DND-41 (cell line): Measurements from ENCODE around the gene ANKRD11.

Experiments
- ATAC-seq: fragments of 200-7000 bp; cut with Tn5 transposase; 3 replicates; pipeline ENCODE4 v1.9.1; 2021; ENCODE audit warnings: low read depth; ENCODE audit not compliant: insufficient read depth
- DNase-seq: peaks from one replicate; pipeline ENCODE4 v3.0.0-alpha.2; 2020
- H2AFZ ChIP-seq: 2 replicates; pipeline ENCODE4 v1.6.0; 2012; ENCODE audit warnings: low read depth, low read length
- H3K27ac ChIP-seq: 2 replicates; pipeline ENCODE4 v1.5.1; 2012; ENCODE audit warnings: low read length, inconsistent platforms
- H3K27me3 ChIP-seq: fragments of 200-600 bp; sonication (generic); 2 replicates; pipeline ENCODE4 v1.6.0; 2012; ENCODE audit warnings: low read length, mild to moderate bottlenecking, inconsistent platforms; ENCODE audit not compliant: insufficient read depth, poor library complexity
- H3K36me3 ChIP-seq: 2 replicates; pipeline ENCODE4 v1.5.1; 2012; ENCODE audit warnings: low read length, inconsistent platforms; ENCODE audit not compliant: insufficient read depth
- H3K4me1 ChIP-seq: 2 replicates; pipeline ENCODE4 v1.5.1; 2012; ENCODE audit warnings: mild to moderate bottlenecking, low read length; ENCODE audit not compliant: insufficient read depth
- H3K4me2 ChIP-seq: 2 replicates; pipeline ENCODE4 v1.6.0; 2012; ENCODE audit warnings: mild to moderate bottlenecking, moderate library complexity, low read length, inconsistent platforms; ENCODE audit not compliant: insufficient read depth
- H3K4me3 ChIP-seq, 2 experiments: fragments of 200-600 bp in 1 of 2; shearing (Covaris generic) in 1 of 2; 2 replicates each; pipeline ENCODE4 v1.5.1; 2012 to 2016; ENCODE audit warnings: inconsistent platforms in 2 of 2, low read length in 2 of 2, mild to moderate bottlenecking in 2 of 2, low read depth in 1 of 2, moderate library complexity in 1 of 2
- H3K79me2 ChIP-seq: 2 replicates; pipeline ENCODE4 v1.6.0; 2012; ENCODE audit warnings: low read length, inconsistent platforms; ENCODE audit not compliant: insufficient read depth
- H3K9ac ChIP-seq: 2 replicates; pipeline ENCODE4 v1.6.0; 2012; ENCODE audit warnings: low read depth, mild to moderate bottlenecking, inconsistent platforms, low read length, moderate library complexity
- H3K9me3 ChIP-seq: 2 replicates; pipeline ENCODE4 v1.5.1; 2012; ENCODE audit warnings: low read length, moderate library complexity, mild to moderate bottlenecking, inconsistent platforms; ENCODE audit not compliant: insufficient read depth, severe bottlenecking
- H4K20me1 ChIP-seq: 2 replicates; pipeline ENCODE4 v1.6.0; 2012; ENCODE audit warnings: low read length; ENCODE audit not compliant: insufficient read depth
- CTCF ChIP-seq: IDR thresholded peaks from 2 replicates; pipeline ENCODE4 v1.5.1; 2012; ENCODE audit warnings: borderline replicate concordance, low read length, moderate library complexity, mild to moderate bottlenecking; ENCODE audit not compliant: poor library complexity, severe bottlenecking; ENCODE audit errors: extremely low read depth
- EZH2 ChIP-seq: IDR thresholded peaks from 3 replicates; pipeline ENCODE4 v1.6.1; 2012; ENCODE audit warnings: borderline replicate concordance, low read depth, mild to moderate bottlenecking, moderate library complexity, low read length, inconsistent platforms; ENCODE audit not compliant: severe bottlenecking

Gene ANKRD11

GRCh38 chr16:89448656-89449055 lies 41.7 kb downstream of the ANKRD11 start:
- Histone ChIP-seq H3K36me3 (peaks cover 5% of the 10 kb centered on the region; the same call in 1 of the 2 replicates), H3K4me3 (no peak overlapping the region), H3K4me2 (no peak overlapping the region), H3K9me3 (no peaks in the 10 kb centered on the region), H3K27ac (no peak overlapping the region), H3K79me2 (peaks cover 100% of the 10 kb centered on the region), H4K20me1 (peaks cover 99% of the 10 kb centered on the region), H3K27me3 (no peaks in the 10 kb centered on the region), H3K4me1 (peaks cover 66% of the 10 kb centered on the region), H3K9ac (no peak overlapping the region), H2AFZ (no peak overlapping the region)
- no peak for DNase-seq
- TF ChIP-seq CTCF = no peak
- no peak for TF ChIP-seq EZH2
- ATAC-seq = no peak

GRCh38 chr16:89446975-89447293 lies 43.4 kb downstream of the ANKRD11 start:
- Histone ChIP-seq H3K4me3 (no peak overlapping the region), H3K27ac (peak overlapping the region; percentile 13), H2AFZ (no peak overlapping the region), H3K79me2 (peaks cover 100% of the 10 kb centered on the region), H3K9me3 (no peaks in the 10 kb centered on the region), H4K20me1 (peaks cover 99% of the 10 kb centered on the region), H3K36me3 (peaks cover 9% of the 10 kb centered on the region), H3K9ac (no peak overlapping the region; the same call in 1 of the 2 replicates), H3K4me1 (peaks cover 72% of the 10 kb centered on the region), H3K4me2 (peak overlapping the region; percentile 33), H3K27me3 (no peaks in the 10 kb centered on the region)
- DNase-seq (no peak), ATAC-seq (no peak)
- TF ChIP-seq EZH2 = no peak
- TF ChIP-seq CTCF = no peak

GRCh38 chr16:89446136-89446974 lies 44.0 kb downstream of the ANKRD11 start:
- Histone ChIP-seq H4K20me1 (peaks cover 98% of the 10 kb centered on the region), H3K79me2 (peaks cover 100% of the 10 kb centered on the region), H3K36me3 (peaks cover 9% of the 10 kb centered on the region), H3K4me2 (peak overlapping the region; percentile 33), H3K4me3 (no peak overlapping the region), H3K27me3 (no peaks in the 10 kb centered on the region), H3K9ac (no peak overlapping the region; the same call in 1 of the 2 replicates), H2AFZ (no peak overlapping the region), H3K4me1 (peaks cover 72% of the 10 kb centered on the region), H3K9me3 (no peaks in the 10 kb centered on the region), H3K27ac (peak overlapping the region; percentile 20)
- no peak for TF ChIP-seq CTCF
- TF ChIP-seq EZH2 = no peak
- DNase-seq (no peak), ATAC-seq (peak; percentile 15; the same call in 1 of the 3 replicates)
